ENCODE data around the gene WDR35. TPM values are rescaled to one million over a fixed set of nuclear protein-coding genes. Genes with fewer than 3 reads are reported as not detected.
A peak's percentile ranks its signal among the peaks of the same experiment; 100 is the strongest.
"Not testable (repeated sequence)": the region's sequence is repeated elsewhere in the genome, so short reads cannot be mapped to it uniquely, and the experiment has no call there.

The WDR35 gene
- total RNA-seq, 1 experiment from 2014 or later = 17.5 TPM

DNA sequence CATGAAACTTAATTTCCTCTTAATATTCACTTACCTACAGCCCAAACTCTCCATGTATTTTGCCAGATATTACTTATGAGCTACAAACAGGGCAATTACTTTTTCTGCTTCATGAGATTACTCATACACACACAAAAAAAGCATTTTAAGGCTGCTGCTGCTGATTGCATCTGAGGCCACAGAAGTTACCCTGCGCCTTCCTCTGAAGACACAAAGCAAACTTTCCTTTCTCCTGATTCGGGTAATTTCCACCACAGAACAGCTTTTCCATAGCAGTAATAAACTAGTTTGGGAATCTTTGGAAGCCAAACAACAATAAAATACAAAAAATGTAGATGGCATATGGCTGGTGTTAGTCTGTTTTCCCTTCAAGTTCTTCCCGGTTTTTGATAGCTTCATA lies 94.4 kb downstream of the WDR35 start:
- POLR2A ChIA-PET = interaction anchor here (0.7 kb wide), 1 partner anchor 1709 kb away, joined by 3 read pairs; no protein-coding TSS in a partner anchor
- Mint-ChIP-seq H3K9me3 (ENCODE audit: unreplicated experiment) (no peaks in the 10 kb centered on the region), H3K27ac (ENCODE audit: low read depth, unreplicated experiment) (no peak overlapping the region), H3K4me1 (ENCODE audit: insufficient read depth, unreplicated experiment) (peaks cover 41% of the 10 kb centered on the region), H3K4me3 (ENCODE audit: unreplicated experiment) (no peak overlapping the region), H3K36me3 (ENCODE audit: insufficient read depth, unreplicated experiment) (peaks cover 27% of the 10 kb centered on the region), H3K27me3 (ENCODE audit: insufficient read depth, unreplicated experiment) (no peaks in the 10 kb centered on the region)
- no peak for DNase-seq (ENCODE audit: unreplicated experiment)
- intact Hi-C loops (cut with micrococcal nuclease) = no loop called here
- CTCF ChIA-PET = interaction anchor here (1.5 kb wide), 1 partner anchor 120 kb away, joined by 8 read pairs; no protein-coding TSS in a partner anchor
- TF ChIP-seq, protein P1, sequence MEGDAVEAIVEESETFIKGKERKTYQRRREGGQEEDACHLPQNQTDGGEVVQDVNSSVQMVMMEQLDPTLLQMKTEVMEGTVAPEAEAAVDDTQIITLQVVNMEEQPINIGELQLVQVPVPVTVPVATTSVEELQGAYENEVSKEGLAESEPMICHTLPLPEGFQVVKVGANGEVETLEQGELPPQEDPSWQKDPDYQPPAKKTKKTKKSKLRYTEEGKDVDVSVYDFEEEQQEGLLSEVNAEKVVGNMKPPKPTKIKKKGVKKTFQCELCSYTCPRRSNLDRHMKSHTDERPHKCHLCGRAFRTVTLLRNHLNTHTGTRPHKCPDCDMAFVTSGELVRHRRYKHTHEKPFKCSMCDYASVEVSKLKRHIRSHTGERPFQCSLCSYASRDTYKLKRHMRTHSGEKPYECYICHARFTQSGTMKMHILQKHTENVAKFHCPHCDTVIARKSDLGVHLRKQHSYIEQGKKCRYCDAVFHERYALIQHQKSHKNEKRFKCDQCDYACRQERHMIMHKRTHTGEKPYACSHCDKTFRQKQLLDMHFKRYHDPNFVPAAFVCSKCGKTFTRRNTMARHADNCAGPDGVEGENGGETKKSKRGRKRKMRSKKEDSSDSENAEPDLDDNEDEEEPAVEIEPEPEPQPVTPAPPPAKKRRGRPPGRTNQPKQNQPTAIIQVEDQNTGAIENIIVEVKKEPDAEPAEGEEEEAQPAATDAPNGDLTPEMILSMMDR (IDR thresholded peaks at IDR 0.05; ENCODE audit: unreplicated experiment) = no peak
- BruUV-seq (replicated peaks) = no TSS peak

DNA sequence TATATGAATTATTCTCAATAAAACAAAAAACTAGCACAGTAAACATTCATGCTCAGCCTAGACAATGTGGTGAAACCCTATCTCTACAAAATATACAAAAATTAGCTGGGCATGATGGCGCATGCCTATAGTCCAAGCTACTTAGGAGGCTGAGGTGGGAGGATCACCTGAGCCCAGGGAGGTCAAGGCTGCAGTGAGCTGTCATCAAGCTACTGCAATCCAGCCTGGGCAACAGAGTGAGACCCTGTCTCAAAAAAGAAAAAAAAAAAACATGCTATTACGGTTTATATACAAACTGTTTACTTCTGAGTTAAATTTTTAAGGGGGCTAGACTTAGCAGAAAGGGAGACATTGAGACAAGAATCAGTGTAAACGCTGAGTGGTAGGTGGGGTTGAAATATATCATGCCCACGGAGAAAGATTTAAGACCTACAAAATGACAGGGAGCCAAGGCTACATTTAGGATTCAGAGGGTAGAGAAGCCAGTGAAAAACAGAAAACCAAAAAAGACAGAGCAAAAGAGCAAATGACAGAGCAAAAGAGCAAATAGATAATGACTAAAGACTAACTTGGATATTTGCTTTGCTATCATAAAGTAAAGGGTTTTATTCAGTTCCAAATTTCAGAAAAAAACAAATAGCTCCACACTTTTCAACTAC lies 95.6 kb downstream of the WDR35 start:
- peaks cover 27% of the 10 kb centered on the region for H3K36me3 Mint-ChIP-seq (ENCODE audit: insufficient read depth, unreplicated experiment)
- BruUV-seq (replicated peaks) = no TSS peak
- intact Hi-C loops (cut with micrococcal nuclease) = no loop called here
- no peak overlapping the region for H3K27ac Mint-ChIP-seq (ENCODE audit: low read depth, unreplicated experiment)
- ChIA-PET CTCF (no interaction called here), POLR2A (no interaction called here)
- TF ChIP-seq, protein P1 (IDR thresholded peaks at IDR 0.05; ENCODE audit: unreplicated experiment) = no peak
- H3K27me3 Mint-ChIP-seq (ENCODE audit: insufficient read depth, unreplicated experiment) = no peaks in the 10 kb centered on the region
- DNase-seq (ENCODE audit: unreplicated experiment) = no peak
- no peaks in the 10 kb centered on the region for H3K9me3 Mint-ChIP-seq (ENCODE audit: unreplicated experiment)
- H3K4me3 Mint-ChIP-seq (ENCODE audit: unreplicated experiment) = no peak overlapping the region
- peaks cover 44% of the 10 kb centered on the region for H3K4me1 Mint-ChIP-seq (ENCODE audit: insufficient read depth, unreplicated experiment)

DNA sequence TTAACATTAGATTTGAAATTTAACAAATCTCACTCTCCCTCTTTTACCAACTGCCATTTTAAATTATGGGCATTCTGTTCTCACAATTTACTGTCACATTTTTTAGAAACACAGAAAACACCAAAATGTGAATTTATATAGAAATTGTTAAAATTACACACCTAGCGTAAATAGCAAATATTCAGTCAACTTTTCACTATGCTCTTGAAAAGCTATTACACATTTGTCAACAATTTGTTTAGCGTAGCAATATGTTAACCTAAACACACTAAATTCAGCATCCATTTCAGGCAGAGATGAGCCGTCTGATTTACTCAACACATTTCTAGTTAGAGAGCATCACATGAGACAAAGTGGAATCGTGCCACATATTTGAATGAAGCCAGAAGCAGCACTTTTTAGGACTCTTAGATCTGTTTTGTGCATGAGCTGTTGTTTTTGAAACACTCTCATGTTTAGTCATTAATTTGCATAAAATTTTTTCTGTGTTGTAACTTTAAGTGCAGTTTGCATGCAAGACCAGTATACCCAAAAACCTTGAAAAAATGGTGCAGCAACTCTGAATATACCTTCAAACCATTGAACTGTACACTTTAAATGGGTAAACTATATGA lies 96.3 kb downstream of the WDR35 start:
- Mint-ChIP-seq H3K4me3 (ENCODE audit: unreplicated experiment) (no peak overlapping the region), H3K27me3 (ENCODE audit: insufficient read depth, unreplicated experiment) (no peaks in the 10 kb centered on the region), H3K27ac (ENCODE audit: low read depth, unreplicated experiment) (peak overlapping the region; percentile 12), H3K4me1 (ENCODE audit: insufficient read depth, unreplicated experiment) (peaks cover 41% of the 10 kb centered on the region), H3K36me3 (ENCODE audit: insufficient read depth, unreplicated experiment) (peaks cover 27% of the 10 kb centered on the region), H3K9me3 (ENCODE audit: unreplicated experiment) (no peaks in the 10 kb centered on the region)
- BruUV-seq (replicated peaks) = no TSS peak
- ChIA-PET CTCF (no interaction called here), POLR2A (interaction anchor here (1.1 kb wide), 1 partner anchor 7 kb away, joined by 4 read pairs; no protein-coding TSS in a partner anchor)
- TF ChIP-seq, protein P1 (IDR thresholded peaks at IDR 0.05; ENCODE audit: unreplicated experiment) = no peak
- no peak for DNase-seq (ENCODE audit: unreplicated experiment)
- intact Hi-C loops (cut with micrococcal nuclease) = no loop called here

DNA sequence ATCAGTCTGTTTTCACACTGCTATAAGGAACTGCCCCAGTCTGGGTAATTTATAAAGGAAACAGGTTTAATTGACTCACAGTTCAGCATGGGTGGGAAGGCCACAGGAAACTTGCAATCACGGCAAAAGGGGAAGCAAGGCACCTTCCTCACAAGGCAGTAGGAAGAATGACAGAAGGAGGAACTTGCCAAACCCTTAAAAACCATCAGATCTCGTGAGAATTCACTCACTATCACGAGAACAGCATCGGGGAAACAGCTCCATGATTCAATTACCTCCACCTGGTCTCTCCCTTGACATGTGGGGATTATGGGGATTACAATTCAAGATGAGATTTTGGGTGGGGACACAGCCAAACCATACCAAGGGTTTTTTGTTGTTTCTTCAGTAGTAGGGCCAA lies 97.9 kb downstream of the WDR35 start:
- POLR2A ChIA-PET; H3K27me3 Mint-ChIP-seq (ENCODE audit: insufficient read depth, unreplicated experiment); H3K4me3 Mint-ChIP-seq (ENCODE audit: unreplicated experiment); intact Hi-C loops (cut with micrococcal nuclease); H3K9me3 Mint-ChIP-seq (ENCODE audit: unreplicated experiment); CTCF ChIA-PET; H3K27ac Mint-ChIP-seq (ENCODE audit: low read depth, unreplicated experiment); BruUV-seq (replicated peaks); DNase-seq (ENCODE audit: unreplicated experiment): not testable (repeated sequence)
- Mint-ChIP-seq H3K4me1 (ENCODE audit: insufficient read depth, unreplicated experiment) (peaks cover 28% of the 10 kb centered on the region), H3K36me3 (ENCODE audit: insufficient read depth, unreplicated experiment) (peaks cover 16% of the 10 kb centered on the region)

All from MCF 10A (cell line).